ENCODE measurements around the gene POC1A. TPM values are rescaled to one million over a fixed set of nuclear protein-coding genes. Genes with fewer than 3 reads are reported as not detected.

POC1A gene
- total RNA-seq, 4 donors from 2014 or later = 0.84 to 3.1 (median 2.4) TPM

- no peak for DNase-seq (ENCODE audit: low spot score in 2 of 2)
- no peak overlapping the region for H3K27ac ChIP-seq
- H3K9me3 ChIP-seq = no peaks in the 10 kb centered on the region
- H3K4me1 ChIP-seq = peaks cover 0 to 24% (median under 1%) of the 10 kb centered on the region in 4 donors
- H3K27me3 ChIP-seq = no peaks in the 10 kb centered on the region
- WGBS, 2 donors = 89 to 91% methylated on average over 8 of the region's 8 CpGs
- TF ChIP-seq EP300 (IDR thresholded peaks at IDR 0.05) = no peak
- TF ChIP-seq, protein P1, sequence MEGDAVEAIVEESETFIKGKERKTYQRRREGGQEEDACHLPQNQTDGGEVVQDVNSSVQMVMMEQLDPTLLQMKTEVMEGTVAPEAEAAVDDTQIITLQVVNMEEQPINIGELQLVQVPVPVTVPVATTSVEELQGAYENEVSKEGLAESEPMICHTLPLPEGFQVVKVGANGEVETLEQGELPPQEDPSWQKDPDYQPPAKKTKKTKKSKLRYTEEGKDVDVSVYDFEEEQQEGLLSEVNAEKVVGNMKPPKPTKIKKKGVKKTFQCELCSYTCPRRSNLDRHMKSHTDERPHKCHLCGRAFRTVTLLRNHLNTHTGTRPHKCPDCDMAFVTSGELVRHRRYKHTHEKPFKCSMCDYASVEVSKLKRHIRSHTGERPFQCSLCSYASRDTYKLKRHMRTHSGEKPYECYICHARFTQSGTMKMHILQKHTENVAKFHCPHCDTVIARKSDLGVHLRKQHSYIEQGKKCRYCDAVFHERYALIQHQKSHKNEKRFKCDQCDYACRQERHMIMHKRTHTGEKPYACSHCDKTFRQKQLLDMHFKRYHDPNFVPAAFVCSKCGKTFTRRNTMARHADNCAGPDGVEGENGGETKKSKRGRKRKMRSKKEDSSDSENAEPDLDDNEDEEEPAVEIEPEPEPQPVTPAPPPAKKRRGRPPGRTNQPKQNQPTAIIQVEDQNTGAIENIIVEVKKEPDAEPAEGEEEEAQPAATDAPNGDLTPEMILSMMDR (IDR thresholded peaks at IDR 0.05) = no peak
- H3K36me3 ChIP-seq = no peaks in the 10 kb centered on the region
- no peak overlapping the region for H3K4me3 ChIP-seq
Measured at GRCh38 chr3:52184690-52185089, 30.5 kb upstream of the POC1A start.

GRCh38 chr3:52183786-52184445 lies 29.7 kb upstream of the POC1A start:
- WGBS, 2 donors = 48 to 57% methylated on average over 7 of the region's 7 CpGs
- Histone ChIP-seq H3K27ac (peak overlapping the region in 1 of 4 donors; percentile 6), H3K4me1 (peaks cover 0 to 18% (median 0%) of the 10 kb centered on the region in 4 donors), H3K4me3 (no peak overlapping the region), H3K27me3 (no peaks in the 10 kb centered on the region), H3K36me3 (no peaks in the 10 kb centered on the region), H3K9me3 (no peaks in the 10 kb centered on the region)
- TF ChIP-seq EP300 (IDR thresholded peaks at IDR 0.05) (no peak), POLR2A (IDR thresholded peaks at IDR 0.05) (no peak)
- TF ChIP-seq, protein P1 (IDR thresholded peaks at IDR 0.05) = no peak
- no peak for DNase-seq (ENCODE audit: low spot score in 2 of 2)

DNA sequence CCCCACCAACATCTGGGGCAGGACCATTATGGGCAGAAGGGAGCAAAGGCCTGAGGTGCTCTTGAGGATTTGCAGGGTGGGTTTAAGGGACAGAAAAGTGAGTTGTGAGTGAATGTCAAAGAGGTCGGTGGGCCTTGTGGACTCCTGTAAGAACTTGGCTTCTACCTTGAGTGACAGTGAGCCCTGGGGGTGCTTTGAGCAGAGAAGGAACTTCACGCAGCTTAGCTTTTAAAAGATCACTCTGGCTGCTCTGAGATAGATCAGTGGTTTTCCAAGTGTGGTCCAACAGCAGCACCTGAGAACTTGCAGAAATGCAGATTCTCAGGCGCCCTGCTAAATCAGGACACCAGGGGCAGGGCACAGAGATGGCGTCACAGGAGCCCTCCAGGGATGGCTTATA lies 28.5 kb upstream of the POC1A start:
- Histone ChIP-seq H3K27me3 (no peaks in the 10 kb centered on the region), H3K4me1 (peaks cover 0 to 18% (median 0%) of the 10 kb centered on the region in 4 donors), H3K27ac (no peak overlapping the region), H3K36me3 (no peaks in the 10 kb centered on the region), H3K4me3 (no peak overlapping the region), H3K9me3 (no peaks in the 10 kb centered on the region)
- TF ChIP-seq EP300 (IDR thresholded peaks at IDR 0.05) (no peak), POLR2A (IDR thresholded peaks at IDR 0.05) (no peak)
- TF ChIP-seq, protein P1 (IDR thresholded peaks at IDR 0.05) = no peak
- WGBS, 2 donors = 94 to 96% methylated on average over 4 of the region's 4 CpGs
- DNase-seq (ENCODE audit: low spot score in 2 of 2) = no peak

DNA sequence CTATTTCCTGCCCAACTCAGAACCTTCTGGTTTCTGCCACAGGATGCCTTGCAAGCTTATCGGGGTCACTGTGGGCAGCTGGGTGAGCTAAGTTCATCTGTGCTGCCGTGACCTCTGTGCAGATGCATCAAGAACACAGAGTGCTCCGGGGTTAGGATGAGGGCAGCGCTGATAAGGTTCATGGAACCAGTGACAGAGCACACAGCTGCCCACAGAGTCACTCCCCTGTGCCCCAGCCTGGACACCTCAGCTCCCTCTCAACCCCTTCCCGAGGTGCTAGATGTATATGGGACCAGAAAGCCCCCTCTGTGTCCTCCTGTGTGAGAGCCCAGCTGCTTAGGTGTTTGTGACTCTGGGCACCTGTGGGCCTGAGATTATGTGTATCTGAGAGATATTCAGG lies 28.0 kb upstream of the POC1A start:
- no peak for DNase-seq (ENCODE audit: low spot score in 2 of 2)
- H3K4me1 ChIP-seq = peaks cover 0 to 21% (median 0%) of the 10 kb centered on the region in 4 donors
- TF ChIP-seq, protein P1 (IDR thresholded peaks at IDR 0.05) = no peak
- TF ChIP-seq EP300 (IDR thresholded peaks at IDR 0.05) = no peak
- no peak for TF ChIP-seq POLR2A (IDR thresholded peaks at IDR 0.05)
- H3K9me3 ChIP-seq = no peaks in the 10 kb centered on the region
- H3K27me3 ChIP-seq = no peaks in the 10 kb centered on the region
- 83 to 89% methylated on average over 4 to 5 of the region's 5 CpGs for WGBS, 2 donors
- no peak overlapping the region for H3K27ac ChIP-seq
- no peak overlapping the region for H3K4me3 ChIP-seq
- no peaks in the 10 kb centered on the region for H3K36me3 ChIP-seq

DNA sequence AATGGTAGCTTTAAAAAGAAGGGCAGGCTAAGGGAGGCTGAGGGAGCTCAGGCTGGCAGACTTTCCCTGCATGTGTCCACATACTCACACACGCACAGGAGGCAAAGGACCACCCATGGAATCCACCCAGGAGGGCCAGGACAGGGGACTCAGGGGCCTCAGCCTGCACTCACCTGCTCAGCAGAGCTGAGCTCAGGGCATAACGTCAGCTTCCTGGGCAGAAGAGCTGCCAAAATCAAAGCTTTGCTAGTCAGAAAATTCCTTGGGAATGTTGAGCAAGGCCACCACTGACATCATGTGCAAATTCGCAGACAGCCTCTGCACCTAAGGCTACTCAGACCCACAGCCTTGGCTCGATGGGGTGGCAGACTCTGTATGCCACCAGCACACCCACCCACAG lies 27.3 kb upstream of the POC1A start:
- Histone ChIP-seq H3K4me1 (peaks cover 0 to 21% (median 0%) of the 10 kb centered on the region in 4 donors), H3K27me3 (no peaks in the 10 kb centered on the region), H3K4me3 (no peak overlapping the region), H3K9me3 (no peaks in the 10 kb centered on the region), H3K36me3 (no peaks in the 10 kb centered on the region), H3K27ac (no peak overlapping the region)
- no peak for DNase-seq (ENCODE audit: low spot score in 2 of 2)
- WGBS, 2 donors = 57 to 80% methylated on average over 1 to 4 of the region's 4 CpGs
- TF ChIP-seq EP300 (IDR thresholded peaks at IDR 0.05) (no peak), POLR2A (IDR thresholded peaks at IDR 0.05) (no peak)
- TF ChIP-seq, protein P1 (IDR thresholded peaks at IDR 0.05) = no peak
